Measurements from ENCODE around the gene MTARC2. TPM values are rescaled to one million over a fixed set of nuclear protein-coding genes. Genes with fewer than 3 reads are reported as not detected.

MTARC2 gene
- total RNA-seq, 1 donor from 2014 or later, result 27.4 TPM

DNA sequence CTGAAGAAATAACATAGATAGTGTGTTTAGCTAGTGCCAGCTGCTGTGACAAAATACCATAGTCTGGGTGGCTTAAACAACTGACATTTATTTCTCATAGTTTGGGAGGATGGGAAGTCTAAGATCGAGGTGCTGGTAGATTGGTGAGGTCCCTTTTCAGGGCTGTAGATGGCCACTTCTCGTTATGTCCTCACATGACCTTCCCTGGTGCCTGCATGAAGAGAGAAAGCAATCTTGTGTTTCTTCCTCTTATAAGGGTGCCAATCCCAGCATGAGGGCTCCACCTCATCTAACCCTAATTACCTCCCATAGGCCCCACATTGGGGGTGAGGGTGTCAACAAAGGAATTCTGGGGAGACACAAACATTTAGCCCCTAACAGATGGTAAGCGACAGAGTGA lies 9.3 kb downstream of the MTARC2 start:
- DNase-seq (ENCODE audit: missing footprints), result no peak
- intact Hi-C loops (cut with DNase I), result no loop called here
- no peak for ATAC-seq

DNA sequence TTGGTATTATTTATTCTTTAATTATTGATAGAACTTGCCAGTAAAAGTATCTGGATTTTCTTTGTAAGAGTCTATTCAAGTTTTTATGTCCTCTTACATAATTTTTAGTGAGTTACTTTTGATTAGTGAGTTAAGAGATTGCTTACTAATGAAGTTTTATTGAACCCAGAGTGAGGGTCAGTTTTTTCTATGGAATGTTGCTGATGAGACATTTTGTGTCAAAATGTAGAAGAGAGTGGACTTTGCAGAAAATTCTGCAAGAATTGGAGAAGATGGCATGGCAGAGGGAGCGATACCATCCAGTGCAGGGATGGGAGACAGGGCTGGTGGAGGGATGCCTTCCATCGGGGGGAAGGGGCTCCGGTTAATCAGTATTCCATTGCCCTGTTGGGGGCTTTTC lies 11.0 kb downstream of the MTARC2 start:
- no peak for DNase-seq (ENCODE audit: missing footprints)
- ATAC-seq, result no peak
- intact Hi-C loops (cut with DNase I), result no loop called here

DNA sequence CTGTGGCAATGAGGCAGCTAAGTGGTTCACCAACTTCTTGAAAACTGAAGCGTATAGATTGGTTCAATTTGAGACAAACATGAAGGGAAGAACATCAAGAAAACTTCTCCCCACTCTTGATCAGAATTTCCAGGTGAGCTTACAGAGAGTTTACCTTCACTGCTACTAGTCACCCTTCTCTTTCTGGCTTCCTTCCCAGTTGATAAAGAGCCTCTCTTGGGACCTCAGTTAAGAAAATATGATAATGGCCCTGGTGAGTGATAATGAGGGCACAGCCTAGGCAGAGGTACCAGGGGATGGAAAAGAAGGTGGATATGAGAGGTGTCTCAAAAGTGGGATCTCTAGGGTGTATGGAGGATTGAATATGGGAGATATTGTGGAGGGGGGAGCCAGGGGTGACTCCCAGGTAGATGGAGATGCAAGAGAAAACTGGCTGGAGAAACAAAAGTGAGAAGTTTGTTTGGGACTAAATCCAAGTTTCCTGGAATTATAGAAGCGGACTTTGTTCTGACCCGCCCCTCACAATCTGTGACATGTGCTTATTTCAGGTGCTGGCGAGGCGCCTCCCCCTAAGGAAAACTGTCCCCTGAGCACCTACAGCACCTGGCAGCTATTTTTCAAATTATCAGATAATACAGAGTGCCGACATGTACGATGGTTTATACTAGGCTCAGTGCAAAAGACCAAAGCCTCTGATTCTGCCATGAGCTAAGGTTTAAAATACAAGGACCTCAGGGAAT lies 13.7 kb downstream of the MTARC2 start:
- ATAC-seq (no peak), DNase-seq (ENCODE audit: missing footprints) (no peak)
- intact Hi-C loops (cut with DNase I), result no loop called here

DNA sequence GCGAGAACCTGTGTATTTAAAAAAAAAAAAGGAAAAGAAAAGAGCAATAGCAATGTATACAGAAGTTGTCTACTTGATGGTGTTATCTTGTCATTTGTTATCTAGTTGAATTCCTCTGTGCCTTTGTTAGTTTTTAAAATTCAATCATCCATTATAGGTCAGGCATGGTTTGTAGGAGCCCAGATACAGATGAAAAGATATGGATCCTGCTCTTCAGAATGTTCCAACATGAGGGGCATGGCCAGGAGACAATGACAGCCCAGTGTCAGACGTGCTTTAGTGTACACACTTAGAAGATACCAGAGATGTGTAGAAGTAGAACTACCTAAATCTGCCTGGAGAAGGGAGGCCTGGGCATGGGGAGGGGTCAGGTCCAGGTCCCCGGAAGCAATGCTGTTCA lies 16.6 kb downstream of the MTARC2 start:
- intact Hi-C loops (cut with DNase I), result no loop called here
- DNase-seq (ENCODE audit: missing footprints) (no peak), ATAC-seq (no peak)

DNA sequence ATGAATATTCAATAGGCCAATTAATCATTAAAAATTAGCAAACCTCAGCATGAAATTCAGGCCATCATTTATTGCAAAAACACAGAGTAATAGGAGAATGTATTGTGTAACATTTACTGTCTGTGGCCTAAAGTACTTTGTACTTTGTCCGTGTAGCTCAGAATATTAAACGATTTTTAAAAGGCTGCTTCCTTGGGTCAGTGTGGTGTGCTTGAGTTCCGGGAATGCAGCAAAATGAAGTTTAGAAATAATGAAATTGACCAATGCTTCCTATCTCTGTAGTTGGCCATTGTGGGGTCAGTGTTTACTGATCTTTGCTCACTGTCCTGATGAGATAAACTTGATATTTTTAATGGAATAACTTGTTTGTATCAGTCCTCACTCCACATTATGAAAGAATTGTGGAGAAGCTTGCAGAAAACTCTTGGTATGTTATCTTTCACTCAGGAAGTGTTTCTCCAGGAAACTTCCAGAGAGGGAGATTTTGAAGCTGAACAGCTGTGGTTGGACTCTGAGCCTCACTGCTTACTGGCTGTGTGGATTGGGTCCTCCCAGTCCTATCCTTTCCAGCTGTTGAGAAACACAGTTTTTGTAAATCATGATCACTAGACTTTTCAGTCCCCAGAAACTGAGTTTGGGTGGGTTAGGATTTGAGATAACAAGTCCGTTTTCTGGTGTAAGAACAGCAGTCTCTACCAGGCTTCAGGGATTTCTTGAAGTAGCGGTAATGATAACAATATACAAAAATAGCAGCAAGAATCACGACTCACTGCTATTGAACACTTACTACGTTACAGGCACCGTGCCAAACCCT lies 19.4 kb downstream of the MTARC2 start:
- DNase-seq (ENCODE audit: missing footprints), result no peak
- peak; percentile 92 for ATAC-seq

DNA sequence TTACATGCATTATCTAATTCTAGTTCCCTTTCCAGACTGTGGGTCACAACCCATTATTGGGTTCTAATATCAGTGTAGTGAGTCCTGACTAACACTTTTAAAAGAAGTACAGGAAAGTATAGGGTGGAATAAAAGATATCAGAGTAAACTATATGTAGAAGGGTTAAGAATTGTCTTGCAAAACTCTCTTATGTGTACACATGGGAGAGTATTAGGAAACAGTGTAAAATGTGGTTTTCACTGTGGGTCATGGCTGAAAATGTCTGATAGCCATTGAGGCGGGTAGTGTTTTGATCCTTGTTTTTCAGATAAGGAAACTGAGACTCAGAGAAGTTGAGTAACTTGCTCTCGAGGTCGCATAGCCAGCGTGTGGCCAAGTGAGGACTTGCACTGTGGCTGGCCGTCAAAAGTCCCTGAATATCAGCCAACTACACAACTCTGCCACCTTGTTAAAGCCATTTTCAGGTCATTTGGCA lies 20.0 kb downstream of the MTARC2 start:
- intact Hi-C loops (cut with DNase I), result no loop called here
- DNase-seq (ENCODE audit: missing footprints) (no peak), ATAC-seq (peak; percentile 53)

More for the DNA sequence above, 19.4 kb downstream of the MTARC2 start:
- intact Hi-C loops (cut with DNase I), result no loop called here

DNA sequence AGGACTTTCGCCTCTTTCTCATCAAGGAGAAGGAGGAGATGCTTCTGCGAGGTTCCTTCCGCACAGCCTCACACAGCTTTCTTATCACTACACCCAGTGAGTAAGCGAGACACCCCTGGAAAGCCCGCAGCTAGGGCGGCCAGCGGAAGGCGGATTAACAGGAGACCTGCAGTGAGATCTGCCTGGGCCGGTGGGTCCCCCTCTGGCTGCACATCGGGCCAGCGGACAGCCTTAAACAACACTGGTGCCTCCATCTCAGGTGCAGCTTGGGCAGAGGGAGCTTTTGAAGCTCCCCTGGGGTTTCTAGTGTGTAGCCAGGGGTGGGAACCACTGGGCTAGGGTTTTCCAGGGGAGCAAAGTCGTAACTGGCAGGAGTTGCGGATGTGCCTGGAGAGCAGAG lies 21.1 kb downstream of the MTARC2 start:
- ATAC-seq (no peak), DNase-seq (ENCODE audit: missing footprints) (no peak)
- intact Hi-C loops (cut with DNase I), result no loop called here

DNA sequence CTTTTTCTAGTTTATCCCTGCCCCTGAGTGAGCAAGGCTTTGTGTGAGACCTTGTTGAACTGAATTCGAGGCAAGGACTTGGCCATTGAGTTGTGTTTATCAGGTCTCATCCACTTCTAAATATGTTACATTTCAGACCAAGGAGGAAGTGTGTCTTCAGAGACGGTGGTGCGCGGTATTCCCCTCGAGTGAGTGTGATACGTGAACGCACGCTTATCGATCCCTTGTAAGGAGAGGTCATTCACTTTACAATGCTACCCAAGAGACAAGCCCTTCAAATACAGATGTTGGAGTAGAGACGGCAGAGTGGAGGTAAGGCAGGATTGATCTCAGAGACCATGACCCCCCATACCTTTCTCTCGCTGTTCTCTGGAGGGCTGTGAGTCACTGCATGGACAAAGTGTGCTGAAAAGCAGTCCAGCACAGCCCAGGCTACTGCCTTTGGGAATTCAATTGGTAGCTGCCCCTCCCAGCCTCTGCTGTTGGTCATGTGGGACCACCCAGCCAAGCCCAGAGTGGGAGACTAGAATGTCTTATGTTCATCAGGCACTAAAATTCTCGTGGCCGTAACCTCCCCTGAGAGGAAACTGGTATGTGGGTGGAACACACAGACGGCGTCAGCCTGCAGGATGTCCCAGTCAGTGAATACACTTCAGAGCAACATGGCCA lies 22.3 kb downstream of the MTARC2 start:
- intact Hi-C loops (cut with DNase I), result no loop called here
- no peak for DNase-seq (ENCODE audit: missing footprints)
- ATAC-seq, result no peak

DNA sequence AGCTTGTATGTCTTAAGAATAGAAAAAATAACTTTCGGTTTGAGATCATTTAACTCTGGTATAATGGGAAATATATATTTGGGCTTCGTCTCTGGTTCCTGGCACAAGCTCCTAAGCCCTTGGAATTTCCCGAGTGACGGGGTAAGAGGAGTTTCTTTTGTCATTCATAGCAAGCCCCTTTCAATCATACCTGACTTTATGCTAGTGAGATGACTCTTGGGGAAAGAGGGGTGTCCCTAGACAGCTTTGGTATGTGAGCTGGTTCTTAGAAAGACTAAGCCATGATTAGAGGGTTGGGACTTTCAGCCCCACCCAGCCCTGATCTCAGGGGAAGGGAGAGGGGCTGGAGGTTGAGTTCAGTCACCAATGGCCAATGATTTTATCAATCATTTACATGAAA lies 24.7 kb downstream of the MTARC2 start:
- ATAC-seq (no peak), DNase-seq (ENCODE audit: missing footprints) (no peak)
- intact Hi-C loops (cut with DNase I), result no loop called here

DNA sequence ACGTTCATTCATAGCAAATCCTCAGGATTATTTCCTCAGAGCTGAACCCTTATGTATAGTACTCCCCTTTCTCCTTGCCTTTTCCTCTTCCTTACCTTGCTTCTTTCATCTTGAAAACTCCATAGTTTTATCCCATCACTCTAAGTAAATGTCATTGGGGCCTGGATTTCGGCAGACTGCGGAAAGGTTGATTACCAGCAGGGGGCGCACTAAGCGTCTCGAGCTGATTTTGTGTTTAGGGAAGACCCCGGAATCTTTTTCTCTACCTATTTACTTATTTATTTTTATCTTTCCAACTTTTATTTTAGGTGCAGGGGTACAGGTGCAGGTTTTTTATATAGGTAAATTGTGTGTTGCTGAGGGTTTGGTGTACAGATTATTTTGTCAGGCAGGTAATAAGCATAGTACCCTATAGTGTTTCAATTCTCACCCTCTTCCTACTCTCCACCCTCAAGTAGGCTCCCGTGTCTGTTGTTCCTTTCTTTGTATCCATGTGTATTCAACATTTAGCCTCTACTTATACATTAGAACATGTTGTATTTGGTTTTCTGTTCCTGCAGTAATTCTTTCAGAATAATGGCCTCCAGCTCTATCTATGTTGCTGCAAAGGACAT lies 27.2 kb downstream of the MTARC2 start:
- ATAC-seq, result no peak
- DNase-seq (ENCODE audit: missing footprints), result no peak
- intact Hi-C loops (cut with DNase I), result loop anchor here (2.0 kb wide), 1 partner anchor 87 kb away; no protein-coding TSS in a partner anchor

DNA sequence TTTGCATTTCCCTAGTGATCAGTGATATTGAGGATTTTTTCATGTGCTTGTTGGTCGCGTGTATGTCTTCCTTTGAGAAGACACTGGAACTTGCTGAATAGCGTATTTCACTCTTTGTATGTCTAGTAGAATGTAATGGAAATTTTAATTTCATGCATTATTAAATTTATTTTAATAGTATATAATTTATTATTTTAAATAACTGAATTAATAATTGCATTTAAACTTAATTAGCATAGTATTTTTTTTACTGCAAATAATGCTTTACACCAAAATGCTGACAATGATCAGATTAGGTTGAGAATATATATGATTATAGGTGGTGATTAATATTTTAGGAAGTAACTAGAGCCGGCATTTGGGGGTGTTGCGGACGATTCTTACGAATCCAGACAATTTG lies 28.1 kb downstream of the MTARC2 start:
- intact Hi-C loops (cut with DNase I), result no loop called here
- ATAC-seq (no peak), DNase-seq (ENCODE audit: missing footprints) (no peak)

DNA sequence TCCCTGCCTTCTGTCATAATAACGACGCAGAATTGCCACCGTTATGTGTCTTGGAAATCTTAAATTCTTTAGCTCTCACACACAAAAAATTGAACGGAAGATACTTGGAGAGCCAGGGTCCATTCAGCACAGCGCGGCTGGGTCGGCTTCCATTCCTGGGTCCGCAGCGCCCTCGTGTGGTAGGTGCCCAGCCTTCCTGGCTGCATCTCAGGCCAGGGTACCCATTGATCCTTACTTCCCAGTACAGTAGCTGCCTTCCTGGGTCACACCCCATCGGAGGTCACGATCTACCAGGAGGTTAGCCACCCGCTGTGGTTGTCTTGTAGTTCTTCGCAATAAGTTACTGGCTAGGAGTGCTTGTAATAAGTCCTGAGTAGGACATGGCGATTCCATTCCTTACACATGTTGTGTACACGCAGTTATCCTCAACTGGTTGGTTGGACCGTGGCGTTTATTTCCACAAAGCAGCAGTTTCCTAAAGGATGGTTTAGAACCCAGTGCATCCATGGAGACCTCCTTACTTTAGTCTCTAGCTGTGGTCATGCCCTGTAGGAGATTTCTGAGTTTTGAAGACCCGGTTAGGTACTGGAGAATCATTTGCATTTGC lies 28.7 kb downstream of the MTARC2 start:
- peak; percentile 93 for ATAC-seq
- intact Hi-C loops (cut with DNase I), result no loop called here
- DNase-seq (ENCODE audit: missing footprints), result peak; percentile 92

DNA sequence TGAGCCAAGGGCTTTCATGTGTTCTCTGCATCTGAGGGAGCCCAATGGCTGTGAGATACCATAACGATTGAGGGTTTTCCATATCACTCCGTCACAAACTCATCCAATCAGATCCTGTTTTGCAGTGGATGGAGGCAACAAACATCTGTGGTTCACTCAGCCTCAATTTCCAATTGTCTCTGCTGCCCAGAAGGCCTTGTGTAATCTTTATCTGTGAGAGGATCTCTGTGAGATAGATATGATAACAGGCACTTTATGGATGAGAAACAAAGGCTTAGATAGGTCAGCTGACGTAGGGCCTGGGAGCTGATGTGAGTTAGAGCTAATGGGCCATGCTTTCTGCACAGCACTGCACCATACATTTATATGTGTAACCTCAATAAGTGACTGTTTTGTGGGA lies 35.3 kb downstream of the MTARC2 start:
- no peak for ATAC-seq
- no peak for DNase-seq (ENCODE audit: missing footprints)
- intact Hi-C loops (cut with DNase I), result no loop called here

DNA sequence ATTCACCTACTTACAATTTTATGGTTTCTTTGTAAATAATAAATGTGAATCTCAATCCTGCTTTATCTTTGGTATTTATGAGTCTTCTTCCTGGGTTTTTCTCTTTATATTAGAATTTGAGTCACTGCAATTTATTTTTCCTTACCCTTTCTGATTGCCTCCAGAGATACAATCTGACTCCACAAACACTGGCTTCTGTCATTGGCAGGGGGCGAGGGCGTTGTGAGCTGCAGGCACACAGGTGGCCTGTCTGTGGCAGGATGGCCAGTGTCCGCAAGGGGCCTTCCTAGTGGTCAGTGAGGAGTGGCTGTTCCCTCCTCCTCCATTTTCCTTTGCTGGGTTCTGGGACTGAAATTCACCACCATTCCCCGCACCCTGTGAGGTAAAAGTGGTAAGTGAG lies 36.6 kb downstream of the MTARC2 start:
- DNase-seq (ENCODE audit: missing footprints), result no peak
- no peak for ATAC-seq
- intact Hi-C loops (cut with DNase I), result loop anchor here (5.0 kb wide), 1 partner anchor 37 kb away; the partner anchor contains the start of gene MTARC2

DNA sequence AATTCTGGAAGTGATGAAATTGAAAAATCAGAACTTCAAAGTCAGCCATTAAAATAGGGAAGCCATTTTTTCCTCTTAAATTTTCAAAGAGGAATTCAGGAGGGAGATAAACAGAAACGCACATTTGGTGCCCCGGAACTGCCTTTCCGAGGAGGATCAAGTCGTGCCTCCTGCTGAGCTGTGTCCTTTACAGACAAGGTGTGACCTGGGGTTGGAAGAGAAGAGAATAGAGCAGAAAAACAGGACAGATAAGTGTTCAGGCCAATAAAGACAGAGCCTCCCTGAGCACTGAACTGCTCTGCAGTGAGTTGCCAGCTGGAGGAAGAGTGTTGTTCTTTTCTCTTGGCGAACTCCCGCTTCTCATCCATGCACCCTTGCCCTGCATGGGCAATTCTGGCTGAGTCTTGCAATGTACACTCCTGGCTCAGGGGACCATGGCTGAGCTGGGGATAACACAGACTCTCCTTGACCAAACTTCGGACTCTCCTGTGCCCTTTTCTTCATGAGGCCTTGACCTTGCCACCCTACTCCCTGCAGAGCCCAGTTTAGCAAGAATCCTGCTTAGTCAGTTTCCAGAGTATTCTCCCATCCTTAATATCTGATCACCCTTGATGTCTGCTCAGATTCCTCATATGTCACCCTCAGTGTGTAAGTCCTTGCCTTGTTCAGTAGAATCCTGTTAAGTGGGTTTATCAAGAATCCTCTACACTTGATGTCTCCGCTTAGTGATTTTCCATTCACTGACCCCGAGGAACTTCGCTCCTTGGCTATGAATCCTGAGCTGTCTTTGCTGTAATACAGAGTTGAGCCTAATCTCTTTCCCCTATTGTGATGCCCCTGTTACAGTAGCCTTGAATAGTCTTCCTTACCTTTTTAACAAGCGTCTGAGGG lies 37.3 kb downstream of the MTARC2 start:
- intact Hi-C loops (cut with DNase I), result loop anchor here (5.0 kb wide), 1 partner anchor 38 kb away; the partner anchor contains the start of gene MTARC2
- DNase-seq (ENCODE audit: missing footprints), result no peak
- no peak for ATAC-seq

DNA sequence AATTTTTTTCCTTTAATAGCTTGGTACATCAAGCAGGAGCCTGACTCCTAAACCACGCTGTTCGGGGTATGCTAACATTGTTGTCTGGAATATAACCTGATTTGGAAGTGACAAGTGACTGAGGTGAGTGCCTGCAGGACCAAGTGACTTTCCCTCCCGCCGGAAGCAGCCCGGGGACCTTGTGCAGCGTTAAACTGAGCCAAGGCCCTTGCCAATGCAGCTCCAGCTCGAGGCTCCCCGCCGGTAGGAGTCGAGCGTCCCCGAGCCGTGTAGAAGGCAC lies 37.9 kb downstream of the MTARC2 start:
- ATAC-seq (peak; percentile 38), DNase-seq (ENCODE audit: missing footprints) (peak; percentile 74)
- intact Hi-C loops (cut with DNase I), result loop anchor here (5.0 kb wide), 1 partner anchor 39 kb away; the partner anchor contains the start of gene MTARC2

DNA sequence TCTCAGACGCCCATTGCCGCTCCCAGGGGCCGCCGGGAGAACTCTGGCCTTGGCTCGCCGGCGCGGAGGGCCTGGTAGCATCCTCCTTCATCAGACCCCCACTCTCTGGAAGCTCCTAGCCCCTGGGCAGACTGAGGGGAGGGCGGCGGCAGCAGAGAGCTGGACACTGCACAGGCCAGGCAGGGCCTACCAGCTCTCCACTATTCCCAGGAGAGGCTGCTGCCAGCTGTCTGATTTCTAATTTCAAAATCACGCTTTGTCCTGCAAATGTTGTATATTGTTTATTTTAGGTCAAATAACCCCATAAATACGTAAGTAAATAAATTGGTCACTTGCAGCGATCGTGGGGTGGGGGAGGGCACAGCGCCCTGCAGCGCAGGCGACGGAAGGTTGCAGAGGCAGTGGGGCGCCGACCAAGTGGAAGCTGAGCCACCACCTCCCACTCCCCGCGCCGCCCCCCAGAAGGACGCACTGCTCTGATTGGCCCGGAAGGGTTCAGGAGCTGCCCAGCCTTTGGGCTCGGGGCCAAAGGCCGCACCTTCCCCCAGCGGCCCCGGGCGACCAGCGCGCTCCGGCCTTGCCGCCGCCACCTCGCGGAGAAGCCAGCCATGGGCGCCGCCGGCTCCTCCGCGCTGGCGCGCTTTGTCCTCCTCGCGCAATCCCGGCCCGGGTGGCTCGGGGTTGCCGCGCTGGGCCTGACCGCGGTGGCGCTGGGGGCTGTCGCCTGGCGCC lies 38.4 kb downstream of the MTARC2 start, which contains the start of gene MTARC1:
Gene MTARC1 (plus strand): TSS at position 577 of the 732 bp plus-strand sequence. CDS start 32 bp downstream, at position 609.
- intact Hi-C loops (cut with DNase I), result loop anchor here (5.0 kb wide), 1 partner anchor 39 kb away; the partner anchor contains the start of gene MTARC2
- ATAC-seq (peak; percentile 88), DNase-seq (ENCODE audit: missing footprints) (peak; percentile 89)
